ENCODE data around the gene COQ7.

- TF ChIP-seq CTCF (IDR thresholded peaks at IDR 0.05; ENCODE audit: insufficient read depth, low read length, poor library complexity, severe bottlenecking) (no peak), EZH2phosphoT487 (conservative IDR thresholded peaks at IDR 0.05; ENCODE audit: low read length) (no peak)
These were observed 446 bp upstream of the COQ7 start for GRCh38 chr16:19066988-19067348.
